ENCODE data around the gene IL36B.

Gene IL36B

DNA sequence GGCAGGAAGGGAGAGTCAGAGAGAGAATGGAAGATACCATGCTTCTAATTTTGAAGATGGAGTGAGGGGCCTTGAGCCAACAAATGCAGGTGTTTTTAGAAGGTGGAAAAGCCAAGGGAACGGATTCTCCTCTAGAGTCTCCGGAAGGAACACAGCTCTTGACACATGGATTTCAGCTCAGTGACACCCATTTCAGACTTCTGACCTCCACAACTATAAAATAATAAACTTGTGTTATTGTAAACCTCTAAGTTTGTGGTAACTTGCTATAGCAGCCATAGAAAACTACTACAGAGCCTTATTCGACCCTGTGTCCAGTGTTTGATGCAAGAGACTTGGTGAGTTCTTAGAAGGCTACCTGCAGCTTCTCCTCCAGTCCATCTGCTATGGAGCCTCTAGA, 22.9 kb upstream of the IL36B start:
- no peak overlapping the region for H3K9ac ChIP-seq (ENCODE audit: low read length)
- H3K9me3 ChIP-seq (ENCODE audit: control insufficient read depth, insufficient read depth, low read depth, low read length): no peaks in the 10 kb centered on the region
- H3K4me3 ChIP-seq (ENCODE audit: low read depth, low read length): no peak overlapping the region
- peaks cover 16% of the 10 kb centered on the region for H3K4me1 ChIP-seq (ENCODE audit: control insufficient read depth, insufficient read depth, low read length)
- no peaks in the 10 kb centered on the region for H3K36me3 ChIP-seq (ENCODE audit: control insufficient read depth, insufficient read depth, low read length)
- H3K27me3 ChIP-seq (ENCODE audit: control insufficient read depth, insufficient read depth, low read length): no peaks in the 10 kb centered on the region
- H3K27ac ChIP-seq (ENCODE audit: low read depth, low read length): no peak overlapping the region

DNA sequence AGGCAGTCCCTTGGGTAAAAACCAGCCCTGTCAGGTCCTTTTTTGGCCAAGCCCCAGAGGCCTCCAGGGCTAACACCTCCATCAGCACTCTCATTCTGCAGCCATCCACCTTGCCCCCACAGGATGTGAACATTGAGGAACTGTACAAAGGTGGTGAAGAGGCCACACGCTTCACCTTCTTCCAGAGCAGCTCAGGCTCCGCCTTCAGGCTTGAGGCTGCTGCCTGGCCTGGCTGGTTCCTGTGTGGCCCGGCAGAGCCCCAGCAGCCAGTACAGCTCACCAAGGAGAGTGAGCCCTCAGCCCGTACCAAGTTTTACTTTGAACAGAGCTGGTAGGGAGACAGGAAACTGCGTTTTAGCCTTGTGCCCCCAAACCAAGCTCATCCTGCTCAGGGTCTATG, 22.4 kb upstream of the IL36B start:
- Histone ChIP-seq H3K9me3 (ENCODE audit: control insufficient read depth, insufficient read depth, low read depth, low read length) (no peaks in the 10 kb centered on the region), H3K4me1 (ENCODE audit: control insufficient read depth, insufficient read depth, low read length) (peaks cover 16% of the 10 kb centered on the region), H3K27me3 (ENCODE audit: control insufficient read depth, insufficient read depth, low read length) (no peaks in the 10 kb centered on the region), H3K9ac (ENCODE audit: low read length) (no peak overlapping the region), H3K27ac (ENCODE audit: low read depth, low read length) (no peak overlapping the region), H3K4me3 (ENCODE audit: low read depth, low read length) (no peak overlapping the region), H3K36me3 (ENCODE audit: control insufficient read depth, insufficient read depth, low read length) (no peaks in the 10 kb centered on the region)

DNA sequence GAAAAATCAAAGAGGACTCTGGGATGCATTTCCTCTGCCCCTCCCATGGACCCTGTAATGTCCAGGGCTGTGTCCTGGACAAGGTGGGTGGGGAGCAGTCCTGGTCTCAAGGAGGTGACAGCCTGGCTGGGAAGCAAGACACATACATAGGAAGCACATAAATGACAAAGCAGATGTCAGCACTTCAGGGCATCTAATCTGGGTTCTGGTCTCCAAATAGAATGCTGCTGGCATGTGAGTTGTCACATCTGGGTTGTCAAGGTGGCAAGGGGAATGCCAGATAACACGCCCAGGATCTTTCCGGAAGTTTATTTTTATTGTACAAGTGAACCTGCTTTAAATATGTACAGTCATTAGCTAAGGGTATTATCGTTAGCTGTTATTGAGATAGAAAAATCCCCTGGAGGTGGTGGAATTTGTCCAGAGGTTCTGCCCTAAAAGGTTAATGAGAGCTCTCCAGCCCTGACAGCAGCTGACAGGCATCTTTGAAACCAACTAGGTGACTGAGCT, 20.7 kb upstream of the IL36B start:
- Histone ChIP-seq H3K4me1 (ENCODE audit: control insufficient read depth, insufficient read depth, low read length) (peaks cover 8% of the 10 kb centered on the region), H3K27me3 (ENCODE audit: control insufficient read depth, insufficient read depth, low read length) (no peaks in the 10 kb centered on the region), H3K9me3 (ENCODE audit: control insufficient read depth, insufficient read depth, low read depth, low read length) (no peaks in the 10 kb centered on the region), H3K9ac (ENCODE audit: low read length) (no peak overlapping the region), H3K27ac (ENCODE audit: low read depth, low read length) (no peak overlapping the region), H3K36me3 (ENCODE audit: control insufficient read depth, insufficient read depth, low read length) (no peaks in the 10 kb centered on the region), H3K4me3 (ENCODE audit: low read depth, low read length) (no peak overlapping the region)

DNA sequence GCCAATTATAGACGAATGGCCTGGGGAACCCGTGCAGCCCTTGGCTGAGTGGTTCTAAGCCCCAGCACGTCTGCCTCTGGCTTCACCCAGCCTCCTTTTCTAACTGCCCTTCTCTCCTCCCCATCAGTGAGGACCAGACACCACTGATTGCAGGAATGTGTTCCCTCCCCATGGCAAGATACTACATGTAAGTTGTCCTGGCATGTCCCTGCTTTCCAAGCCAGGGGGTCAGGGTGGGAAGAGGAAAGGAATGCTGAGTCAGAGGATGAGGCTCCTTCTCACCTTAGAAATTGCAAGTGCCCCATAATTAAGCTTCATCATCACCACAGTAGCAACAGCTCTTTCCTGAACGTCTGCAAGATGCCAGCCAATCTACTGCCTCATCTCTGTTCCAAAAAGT, 19.9 kb upstream of the IL36B start:
- Histone ChIP-seq H3K4me1 (ENCODE audit: control insufficient read depth, insufficient read depth, low read length) (peaks cover 4% of the 10 kb centered on the region; the same call in 1 of the 2 replicates), H3K27me3 (ENCODE audit: control insufficient read depth, insufficient read depth, low read length) (no peaks in the 10 kb centered on the region), H3K36me3 (ENCODE audit: control insufficient read depth, insufficient read depth, low read length) (no peaks in the 10 kb centered on the region), H3K27ac (ENCODE audit: low read depth, low read length) (no peak overlapping the region), H3K9me3 (ENCODE audit: control insufficient read depth, insufficient read depth, low read depth, low read length) (no peaks in the 10 kb centered on the region), H3K9ac (ENCODE audit: low read length) (no peak overlapping the region), H3K4me3 (ENCODE audit: low read depth, low read length) (no peak overlapping the region)

- Histone ChIP-seq H3K27ac (ENCODE audit: low read depth, low read length) (no peak overlapping the region), H3K9me3 (ENCODE audit: control insufficient read depth, insufficient read depth, low read depth, low read length) (no peaks in the 10 kb centered on the region), H3K9ac (ENCODE audit: low read length) (no peak overlapping the region), H3K27me3 (ENCODE audit: control insufficient read depth, insufficient read depth, low read length) (no peaks in the 10 kb centered on the region), H3K4me3 (ENCODE audit: low read depth, low read length) (no peak overlapping the region), H3K4me1 (ENCODE audit: control insufficient read depth, insufficient read depth, low read length) (peaks cover 4% of the 10 kb centered on the region; the same call in 1 of the 2 replicates), H3K36me3 (ENCODE audit: control insufficient read depth, insufficient read depth, low read length) (no peaks in the 10 kb centered on the region)
Measured at GRCh38 chr2:113070606-113070975, 17.9 kb upstream of the IL36B start.

DNA sequence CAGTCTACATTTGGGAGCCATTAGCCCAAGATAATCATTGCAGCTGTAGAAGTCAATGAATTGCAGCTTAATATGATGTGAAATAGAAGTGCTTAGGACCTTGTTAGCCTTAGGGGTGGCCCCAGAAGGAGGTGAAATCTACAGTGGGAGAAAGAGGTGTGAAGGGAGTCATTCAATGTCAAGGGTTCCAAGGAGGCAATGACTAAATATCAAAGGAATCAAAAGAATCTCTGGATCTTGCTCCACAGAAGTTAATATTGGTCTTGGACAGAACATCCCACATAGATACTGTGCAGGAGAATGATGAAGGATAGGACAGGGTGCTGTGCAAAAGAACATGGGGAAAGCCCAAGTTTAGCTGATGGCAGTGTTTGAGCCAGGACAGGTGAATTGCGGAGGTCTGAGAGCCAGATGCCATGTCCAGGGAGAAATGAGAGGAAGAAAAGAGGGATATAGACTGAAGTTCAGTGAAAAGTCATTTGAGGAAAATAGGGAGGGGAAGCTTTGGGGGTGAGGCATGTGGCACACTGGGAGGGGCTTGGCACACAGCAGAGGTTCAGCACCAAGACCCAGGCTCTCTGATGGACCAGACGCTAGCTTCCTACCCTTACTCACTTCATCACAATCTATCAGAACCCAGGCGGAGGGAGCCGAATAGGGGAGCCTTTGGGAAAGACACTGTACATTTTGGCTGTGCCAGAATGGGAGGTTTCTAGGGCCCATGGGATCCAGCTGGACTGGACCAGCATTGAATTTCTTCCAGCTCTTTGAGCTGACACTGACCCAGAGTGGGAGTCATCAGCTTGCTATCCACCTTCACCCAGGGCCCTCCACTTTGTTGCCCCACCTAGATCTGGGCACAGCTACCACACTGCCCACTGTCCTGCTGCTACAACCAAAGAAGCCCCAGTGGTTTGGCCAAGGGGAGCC, 17.3 kb upstream of the IL36B start:
- Histone ChIP-seq H3K27me3 (ENCODE audit: control insufficient read depth, insufficient read depth, low read length) (no peaks in the 10 kb centered on the region), H3K27ac (ENCODE audit: low read depth, low read length) (no peak overlapping the region), H3K9me3 (ENCODE audit: control insufficient read depth, insufficient read depth, low read depth, low read length) (no peaks in the 10 kb centered on the region), H3K9ac (ENCODE audit: low read length) (no peak overlapping the region), H3K36me3 (ENCODE audit: control insufficient read depth, insufficient read depth, low read length) (no peaks in the 10 kb centered on the region), H3K4me1 (ENCODE audit: control insufficient read depth, insufficient read depth, low read length) (peaks cover 4% of the 10 kb centered on the region; the same call in 1 of the 2 replicates), H3K4me3 (ENCODE audit: low read depth, low read length) (no peak overlapping the region)

GRCh38 chr2:113068706-113069485, 16.2 kb upstream of the IL36B start:
- Histone ChIP-seq H3K4me3 (ENCODE audit: low read depth, low read length) (no peak overlapping the region), H3K36me3 (ENCODE audit: control insufficient read depth, insufficient read depth, low read length) (no peaks in the 10 kb centered on the region), H3K9me3 (ENCODE audit: control insufficient read depth, insufficient read depth, low read depth, low read length) (no peaks in the 10 kb centered on the region), H3K9ac (ENCODE audit: low read length) (no peak overlapping the region), H3K27ac (ENCODE audit: low read depth, low read length) (no peak overlapping the region), H3K27me3 (ENCODE audit: control insufficient read depth, insufficient read depth, low read length) (0 out of 2 replicates have a peak, but pooled peaks cover 3% of the 10 kb centered on the region), H3K4me1 (ENCODE audit: control insufficient read depth, insufficient read depth, low read length) (peaks cover 4% of the 10 kb centered on the region; the same call in 1 of the 2 replicates)

GRCh38 chr2:113068249-113068648, 15.6 kb upstream of the IL36B start:
- no peaks in the 10 kb centered on the region for H3K9me3 ChIP-seq (ENCODE audit: control insufficient read depth, insufficient read depth, low read depth, low read length)
- H3K4me3 ChIP-seq (ENCODE audit: low read depth, low read length): no peak overlapping the region
- no peaks in the 10 kb centered on the region for H3K36me3 ChIP-seq (ENCODE audit: control insufficient read depth, insufficient read depth, low read length)
- H3K9ac ChIP-seq (ENCODE audit: low read length): no peak overlapping the region
- no peak overlapping the region for H3K27ac ChIP-seq (ENCODE audit: low read depth, low read length)
- H3K27me3 ChIP-seq (ENCODE audit: control insufficient read depth, insufficient read depth, low read length): 0 out of 2 replicates have a peak, but pooled peaks cover 4% of the 10 kb centered on the region
- H3K4me1 ChIP-seq (ENCODE audit: control insufficient read depth, insufficient read depth, low read length): peaks cover 4% of the 10 kb centered on the region; the same call in 1 of the 2 replicates

GRCh38 chr2:113067681-113068080, 15.0 kb upstream of the IL36B start, which contains the start of gene IL1F10:
TSS of gene IL1F10 (plus strand) at chr2:113067970. CDS start at chr2:113072739, 4,769 bp downstream.
- no peak within 1 kb of the TSS for H3K27ac ChIP-seq (ENCODE audit: low read depth, low read length)
- H3K9me3 ChIP-seq (ENCODE audit: control insufficient read depth, insufficient read depth, low read depth, low read length): no peaks in the 10 kb centered on the region
- H3K36me3 ChIP-seq (ENCODE audit: control insufficient read depth, insufficient read depth, low read length): no peaks in the 10 kb centered on the region
- no peak within 1 kb of the TSS for H3K4me3 ChIP-seq (ENCODE audit: low read depth, low read length)
- H3K4me1 ChIP-seq (ENCODE audit: control insufficient read depth, insufficient read depth, low read length): peaks cover 4% of the 10 kb centered on the region; the same call in 1 of the 2 replicates
- no peak within 1 kb of the TSS for H3K9ac ChIP-seq (ENCODE audit: low read length)
- 0 out of 2 replicates have a peak, but pooled peaks cover 4% of the 10 kb centered on the region for H3K27me3 ChIP-seq (ENCODE audit: control insufficient read depth, insufficient read depth, low read length)

- Histone ChIP-seq H3K4me1 (ENCODE audit: control insufficient read depth, insufficient read depth, low read length) (no peaks in the 10 kb centered on the region), H3K27me3 (ENCODE audit: control insufficient read depth, insufficient read depth, low read length) (0 out of 2 replicates have a peak, but pooled peaks cover 4% of the 10 kb centered on the region), H3K9me3 (ENCODE audit: control insufficient read depth, insufficient read depth, low read depth, low read length) (no peaks in the 10 kb centered on the region), H3K27ac (ENCODE audit: low read depth, low read length) (no peak overlapping the region), H3K4me3 (ENCODE audit: low read depth, low read length) (no peak overlapping the region), H3K9ac (ENCODE audit: low read length) (no peak overlapping the region), H3K36me3 (ENCODE audit: control insufficient read depth, insufficient read depth, low read length) (no peaks in the 10 kb centered on the region)
Measured at GRCh38 chr2:113064898-113065297, 12.2 kb upstream of the IL36B start.
